Pancreas (tissue), 10 donors: ENCODE results near the gene LTC4S. TPM values are rescaled to one million over a fixed set of nuclear protein-coding genes. Genes with fewer than 3 reads are reported as not detected.
A peak's percentile ranks its signal among the peaks of the same experiment; 100 is the strongest.
"Not testable (repeated sequence)": the region's sequence is repeated elsewhere in the genome, so short reads cannot be mapped to it uniquely, and the experiment has no call there.

Source experiments
- ATAC-seq, 4 donors: fragments of 200-7000 bp; cut with Tn5 transposase; one replicate each; pipeline versions ENCODE4 v1.8.0 to v1.9.1; 2020; ENCODE audit warnings: mild to moderate bottlenecking in 4 of 4, moderate library complexity in 4 of 4
- DNase-seq, 6 donors: peaks; one replicate each; pipeline ENCODE4 v3.0.0-alpha.2; 2020
- FAIRE-seq: peaks from 2 replicates; lab custom pipeline; 2012; peaks lifted over from hg19 to GRCh38; lab: Jason Lieb, UNC
- H3K27ac ChIP-seq, 4 donors: fragments of 200-600 bp; sonication (generic); 1 replicate in 3 of 4; 2 replicates in 1 of 4; pipeline versions ENCODE4 v1.5.0 to v1.8.0; 2020
- H3K27me3 ChIP-seq, 4 donors: fragments of 200-600 bp; one replicate each; pipeline ENCODE4 v1.8.0; 2021
- H3K36me3 ChIP-seq, 3 donors: fragments of 200-600 bp; sonication (generic) in 1 of 3; one replicate each; pipeline versions ENCODE4 v1.5.0 to v1.8.0; 2020 to 2021
- H3K4me1 ChIP-seq, 3 donors: fragments of 200-600 bp; one replicate each; pipeline ENCODE4 v1.8.0; 2021
- H3K4me3 ChIP-seq, 4 donors: fragments of 200-600 bp; sonication (generic) in 2 of 4; one replicate each; pipeline versions ENCODE4 v1.5.0 to v1.8.0; 2020 to 2021
- H3K9me3 ChIP-seq, 4 donors: fragments of 200-600 bp; one replicate each; pipeline ENCODE4 v1.8.0; 2021
- WGBS, 2 donors: extraction: QIAGEN DNeasy Blood & Tissue Kit; methylation state at CpG; one replicate each; pipeline ENCODE4 v1.1.7; 2013; 5-methylcytosine and 5-hydroxymethylcytosine counted together
- intact Hi-C, 3 donors: fragments of 100-400 bp; cut with DNase I; formaldehyde crosslinking; loops; one replicate each; pipeline versions ENCODE4 v1.11.1 to v1.14.2; 2022
- polyA plus RNA-seq, 2 donors: library from polyadenylated mRNA; stranded (reverse); fragments of 200-250 nt; gene quantifications; one replicate each; pipeline ENCODE4 v1.2.3, GENCODE V29; 2013
- total RNA-seq, 6 donors: library from RNA; stranded (reverse); fragmentation: NEBNext Ultra II Directional in 4 of 6; extraction: Animal tissue kit (Norgen Biotek cat#: 25700) in 4 of 6; gene quantifications; one replicate each; pipeline versions ENCODE4 v1.2.1 to v1.2.4, GENCODE V29; 2021 to 2023
- TF ChIP-seq, protein P1 (sequence below), 4 donors: fragments of 200-600 bp; sonication (generic) in 3 of 4; IDR thresholded peaks; one replicate each; pipeline versions ENCODE4 v1.5.0 to v1.8.0; 2021; ENCODE audit warnings: antibody characterized with exemption in 4 of 4
- donor health status: healthy with polysubstance abuse.
- donor health status: DM: no; HTN: no; CAD: no; lungs with moderate emphysema.
- donor health status: DM: no; HTN: no; CAD: no.
- donor health status: control.
- donor health status: control.
- donor health status: Bipolar disorder and iron deficiency.
- donor health status: DM: yes; HTN: yes; CAD: no.
- donor health status: DM: no; HTN: no; CAD: no.
- donor health status: DM: no; HTN: no; CAD: no.
- donor health status: DM: yes; HTN: yes; CAD: no.

LTC4S gene, protein sequence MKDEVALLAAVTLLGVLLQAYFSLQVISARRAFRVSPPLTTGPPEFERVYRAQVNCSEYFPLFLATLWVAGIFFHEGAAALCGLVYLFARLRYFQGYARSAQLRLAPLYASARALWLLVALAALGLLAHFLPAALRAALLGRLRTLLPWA
- 1 to 10 TPM; 1.1 to 8.7 (median 4.5) TPM for total RNA-seq
- 10 to 100 TPM in 1 of 2 donors, 1 to 10 TPM in 1; 4.2 to 10.9 TPM for polyA plus RNA-seq

DNA sequence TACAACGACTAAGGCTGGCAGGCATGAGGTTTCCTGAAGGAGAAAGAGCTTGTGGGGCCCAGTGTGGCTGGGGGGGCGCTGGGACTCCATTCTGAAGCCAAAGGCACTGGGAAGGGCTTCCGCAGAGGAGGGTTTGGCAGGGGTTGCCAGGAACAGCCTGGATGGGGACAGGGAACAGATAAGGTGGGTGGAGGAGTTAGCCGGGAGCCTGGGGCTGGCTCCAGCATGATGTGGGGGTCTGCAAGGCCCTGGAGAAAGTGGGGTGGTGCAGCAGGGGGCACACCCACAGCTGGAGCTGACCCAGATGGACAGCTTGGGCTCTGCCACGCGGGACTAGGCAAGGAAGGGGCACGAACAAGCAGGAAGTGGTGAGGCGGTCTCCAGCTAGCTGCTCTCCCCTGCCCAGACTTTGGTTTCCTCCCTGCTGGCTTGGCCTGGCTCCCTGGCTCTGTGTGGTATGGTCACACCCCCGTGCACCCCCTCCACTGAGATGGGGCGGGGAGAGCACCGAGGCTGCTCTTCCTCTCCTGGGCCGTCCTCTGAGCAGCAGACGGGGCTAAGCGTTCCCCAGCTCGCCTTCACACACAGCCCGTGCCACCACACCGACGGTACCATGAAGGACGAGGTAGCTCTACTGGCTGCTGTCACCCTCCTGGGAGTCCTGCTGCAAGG lies at the start of gene LTC4S:
Gene LTC4S, plus strand, starts transcription at position 519 of the 672 bp plus-strand sequence. Its CDS starts 95 bp downstream, at position 614.
- FAIRE-seq (no peak), ATAC-seq (peak in 3 of 4 donors; percentile 10 to 39 (median 33)), DNase-seq (peak in 5 of 6 donors; percentile 49 to 87 (median 65))
- Histone ChIP-seq H3K27me3 (no peaks in the 10 kb centered on the region), H3K9me3 (no peaks in the 10 kb centered on the region), H3K4me3 (peak within 1 kb of the TSS in 2 of 4 donors; percentile 80 to 86), H3K36me3 (peaks cover 0 to 14% (median 3%) of the 10 kb centered on the region in 3 donors), H3K4me1 (peaks cover 5 to 12% (median 6%) of the 10 kb centered on the region in 3 donors), H3K27ac (peak within 1 kb of the TSS; percentile 68 to 91 (median 82))
- TF ChIP-seq, protein P1, sequence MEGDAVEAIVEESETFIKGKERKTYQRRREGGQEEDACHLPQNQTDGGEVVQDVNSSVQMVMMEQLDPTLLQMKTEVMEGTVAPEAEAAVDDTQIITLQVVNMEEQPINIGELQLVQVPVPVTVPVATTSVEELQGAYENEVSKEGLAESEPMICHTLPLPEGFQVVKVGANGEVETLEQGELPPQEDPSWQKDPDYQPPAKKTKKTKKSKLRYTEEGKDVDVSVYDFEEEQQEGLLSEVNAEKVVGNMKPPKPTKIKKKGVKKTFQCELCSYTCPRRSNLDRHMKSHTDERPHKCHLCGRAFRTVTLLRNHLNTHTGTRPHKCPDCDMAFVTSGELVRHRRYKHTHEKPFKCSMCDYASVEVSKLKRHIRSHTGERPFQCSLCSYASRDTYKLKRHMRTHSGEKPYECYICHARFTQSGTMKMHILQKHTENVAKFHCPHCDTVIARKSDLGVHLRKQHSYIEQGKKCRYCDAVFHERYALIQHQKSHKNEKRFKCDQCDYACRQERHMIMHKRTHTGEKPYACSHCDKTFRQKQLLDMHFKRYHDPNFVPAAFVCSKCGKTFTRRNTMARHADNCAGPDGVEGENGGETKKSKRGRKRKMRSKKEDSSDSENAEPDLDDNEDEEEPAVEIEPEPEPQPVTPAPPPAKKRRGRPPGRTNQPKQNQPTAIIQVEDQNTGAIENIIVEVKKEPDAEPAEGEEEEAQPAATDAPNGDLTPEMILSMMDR (IDR thresholded peaks at IDR 0.05): no peak
- intact Hi-C loops: loop anchor here in 1 of 3 donors (10.0 kb wide), 1 partner anchor 129 kb away; no protein-coding TSS in a partner anchor
- 56 to 59% methylated on average over 19 of the region's 19 CpGs for WGBS, 2 donors

DNA sequence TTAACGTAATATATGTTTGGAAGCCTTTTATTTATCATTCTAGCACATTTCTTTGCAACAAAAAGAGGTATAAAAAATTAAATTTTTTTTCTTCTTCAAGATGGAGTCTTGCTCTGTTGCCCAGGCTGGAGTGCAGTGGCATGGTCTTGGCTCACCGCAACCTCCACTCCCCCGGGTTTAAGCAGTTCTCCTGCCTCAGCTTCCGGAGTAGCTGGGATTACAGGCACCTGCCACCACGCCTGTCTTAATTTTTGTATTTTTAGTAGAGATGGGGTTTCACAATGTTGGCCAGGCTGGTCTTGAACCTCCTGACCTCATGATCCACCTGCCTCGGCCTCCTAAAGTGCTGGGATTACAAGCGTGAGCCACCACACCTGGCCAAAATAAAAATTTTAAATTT lies 49.7 kb upstream of the LTC4S start:
- intact Hi-C loops, H3K27ac ChIP-seq, ATAC-seq, H3K27me3 ChIP-seq, H3K4me3 ChIP-seq, H3K9me3 ChIP-seq, DNase-seq, H3K4me1 ChIP-seq, FAIRE-seq, H3K36me3 ChIP-seq: not testable (repeated sequence)
- 90 to 95% methylated on average over 7 of the region's 7 CpGs for WGBS, 2 donors

DNA sequence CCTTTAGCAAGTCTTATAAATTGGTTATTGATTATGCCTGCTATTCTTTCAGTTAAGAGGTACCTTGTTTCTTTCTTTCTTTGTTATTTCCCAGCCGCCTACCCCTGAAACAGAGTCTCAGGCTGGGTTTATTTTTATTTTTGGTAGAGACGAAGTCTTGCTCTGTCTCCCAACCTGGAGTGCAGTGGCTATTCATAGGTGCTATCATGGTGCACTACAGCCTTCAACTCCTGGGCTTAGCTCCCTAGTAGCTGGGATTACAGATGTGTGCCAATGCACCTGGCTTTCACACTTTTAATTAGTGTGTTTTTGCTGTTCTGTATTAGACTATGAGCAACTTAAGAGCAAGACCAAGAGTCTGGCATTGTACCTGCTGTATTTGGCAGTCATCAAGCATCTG lies 46.9 kb upstream of the LTC4S start:
- Histone ChIP-seq H3K4me3 (no peak overlapping the region), H3K9me3 (no peaks in the 10 kb centered on the region), H3K27me3 (no peaks in the 10 kb centered on the region), H3K36me3 (no peaks in the 10 kb centered on the region), H3K27ac (no peak overlapping the region), H3K4me1 (no peaks in the 10 kb centered on the region)
- DNase-seq (no peak), ATAC-seq (no peak), FAIRE-seq (no peak)
- WGBS, 2 donors: 93 to 95% methylated on average over 2 of the region's 2 CpGs
- TF ChIP-seq, protein P1 (IDR thresholded peaks at IDR 0.05): no peak
- intact Hi-C loops: no loop called here

DNA sequence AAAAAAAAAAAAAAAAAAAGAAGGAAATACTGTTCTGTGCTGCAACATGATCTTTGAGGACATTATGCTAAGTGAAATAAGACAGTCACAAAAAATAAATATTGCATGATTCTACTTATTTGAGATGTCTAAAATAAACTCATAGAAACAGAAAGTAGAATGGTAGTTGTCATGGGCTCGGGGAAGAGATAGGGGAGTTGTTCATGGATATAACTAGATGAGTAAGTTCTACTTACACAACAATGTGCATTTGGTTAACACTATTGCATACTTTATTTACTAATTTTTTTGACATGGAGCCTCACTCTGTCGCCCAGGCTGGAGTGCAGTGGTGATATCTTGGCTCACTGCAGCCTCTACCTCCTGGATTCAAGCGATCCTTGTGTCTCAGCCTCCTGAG lies 46.0 kb upstream of the LTC4S start:
- no peak overlapping the region for H3K4me3 ChIP-seq
- no peak for ATAC-seq
- no peak for DNase-seq
- TF ChIP-seq, protein P1 (IDR thresholded peaks at IDR 0.05): no peak
- intact Hi-C loops: no loop called here
- FAIRE-seq: no peak
- H3K9me3 ChIP-seq: no peaks in the 10 kb centered on the region
- no peak overlapping the region for H3K27ac ChIP-seq
- WGBS, 2 donors: 91 to 96% methylated on average over 3 of the region's 3 CpGs
- H3K36me3 ChIP-seq: no peaks in the 10 kb centered on the region
- H3K27me3 ChIP-seq: no peaks in the 10 kb centered on the region
- H3K4me1 ChIP-seq: no peaks in the 10 kb centered on the region

DNA sequence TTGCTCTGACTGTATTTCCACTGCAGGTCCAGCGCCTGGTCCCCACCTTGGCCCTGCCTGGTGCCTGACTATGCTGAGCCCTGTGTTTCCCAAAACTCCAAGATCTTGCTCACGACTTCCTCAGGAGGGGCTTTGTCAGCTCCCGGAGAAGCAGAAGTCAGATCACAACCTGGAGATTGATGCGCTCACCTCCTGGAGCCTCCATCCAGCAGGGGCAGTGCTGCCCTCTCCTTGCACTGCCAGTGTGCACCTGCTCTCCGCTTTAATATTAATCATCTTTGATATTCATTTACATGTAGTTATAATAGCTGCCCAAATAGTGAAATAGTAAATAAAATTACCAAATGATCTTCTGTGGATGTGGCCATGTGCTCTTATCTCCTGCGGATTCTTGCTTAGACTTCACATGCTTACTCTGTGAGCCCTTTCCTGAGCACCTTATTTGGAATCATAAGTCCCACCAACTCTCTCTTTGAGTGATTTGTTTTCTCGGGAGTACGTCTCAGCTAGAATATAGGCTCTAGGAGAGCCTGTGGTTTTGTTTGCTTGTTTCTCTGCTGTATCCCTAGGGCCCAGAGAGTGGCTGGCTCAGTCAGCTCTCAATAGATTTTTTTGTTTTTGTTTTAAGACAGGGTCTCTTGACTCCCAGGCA lies 43.8 kb upstream of the LTC4S start:
- peak in 1 of 6 donors; percentile 26 for DNase-seq

More for the DNA sequence above, 43.8 kb upstream of the LTC4S start:
- Histone ChIP-seq H3K36me3 (no peaks in the 10 kb centered on the region), H3K27me3 (no peaks in the 10 kb centered on the region), H3K4me3 (no peak overlapping the region), H3K27ac (no peak overlapping the region), H3K9me3 (no peaks in the 10 kb centered on the region), H3K4me1 (peaks cover 8 to 11% (median 10%) of the 10 kb centered on the region in 3 donors)
- intact Hi-C loops: no loop called here
- TF ChIP-seq, protein P1 (IDR thresholded peaks at IDR 0.05): no peak
- no peak for FAIRE-seq
- ATAC-seq: no peak
- WGBS, 2 donors: 81 to 94% methylated on average over 8 of the region's 8 CpGs
